GM23338 (cell line): Measurements from ENCODE around the gene POPDC3. TPM values are rescaled to one million over a fixed set of nuclear protein-coding genes. Genes with fewer than 3 reads are reported as not detected.
A peak's percentile ranks its signal among the peaks of the same experiment; 100 is the strongest.

Experiments
- ATAC-seq: fragments of 200-7000 bp; cut with Tn5 transposase; 3 replicates; pipeline ENCODE4 v1.9.1; 2020
- DNase-seq: peaks from one replicate; pipeline ENCODE4 v3.0.0-alpha.2; 2015; ENCODE audit warnings: low spot score
- H2AFZ ChIP-seq: fragments of 200-600 bp; sonication (generic); 2 replicates; pipeline ENCODE4 v1.8.0; 2016; ENCODE audit warnings: antibody characterized with exemption, mild to moderate bottlenecking, moderate library complexity
- H3F3A ChIP-seq: fragments of 200-600 bp; sonication (generic); replicated peaks from 2 replicates; pipeline ENCODE4 v1.8.0; 2017; ENCODE audit warnings: antibody characterized with exemption, mixed run types, low read depth
- H3K27ac ChIP-seq: fragments of 200-600 bp; sonication (generic); 2 replicates; pipeline ENCODE4 v1.6.1; 2016; ENCODE audit warnings: low read depth
- H3K27me3 ChIP-seq: fragments of 200-600 bp; sonication (generic); 2 replicates; pipeline ENCODE4 v1.8.0; 2016; ENCODE audit warnings: mild to moderate bottlenecking, mixed run types, moderate library complexity; ENCODE audit not compliant: insufficient read depth
- H3K36me3 ChIP-seq: fragments of 200-600 bp; sonication (generic); 2 replicates; pipeline ENCODE4 v1.8.0; 2016; ENCODE audit warnings: mild to moderate bottlenecking; ENCODE audit not compliant: insufficient read depth
- H3K4me1 ChIP-seq: fragments of 200-600 bp; sonication (generic); 2 replicates; pipeline ENCODE4 v1.8.0; 2016; ENCODE audit warnings: mild to moderate bottlenecking, moderate library complexity; ENCODE audit not compliant: insufficient read depth
- H3K4me2 ChIP-seq: fragments of 200-600 bp; sonication (generic); 2 replicates; pipeline ENCODE4 v1.7.1; 2017; ENCODE audit warnings: mixed run types
- H3K4me3 ChIP-seq: fragments of 200-600 bp; sonication (generic); 2 replicates; pipeline ENCODE4 v1.6.1; 2016; ENCODE audit warnings: mixed run types
- H3K79me2 ChIP-seq: fragments of 200-600 bp; sonication (generic); replicated peaks from 2 replicates; pipeline ENCODE4 v1.8.0; 2017; ENCODE audit warnings: mild to moderate bottlenecking; ENCODE audit not compliant: insufficient read depth
- H3K9me2 ChIP-seq: fragments of 200-600 bp; sonication (generic); 2 replicates; pipeline ENCODE4 v1.8.0; 2017; ENCODE audit not compliant: insufficient read depth
- H4K20me1 ChIP-seq: fragments of 200-600 bp; sonication (generic); replicated peaks from 2 replicates; pipeline ENCODE4 v1.8.0; 2017; ENCODE audit warnings: mild to moderate bottlenecking; ENCODE audit not compliant: insufficient read depth
- H3K27ac Mint-ChIP-seq: 2 replicates; pipeline ENCODE4 v1.8.0; 2020; ENCODE audit warnings: inconsistent platforms, mild to moderate bottlenecking, moderate library complexity, mixed read lengths
- H3K27me3 Mint-ChIP-seq: 3 replicates; pipeline ENCODE4 v1.8.0; 2022; ENCODE audit warnings: low read depth, mild to moderate bottlenecking, moderate library complexity, mixed read lengths, inconsistent platforms; ENCODE audit not compliant: insufficient read depth, poor library complexity
- H3K36me3 Mint-ChIP-seq: 3 replicates; pipeline ENCODE4 v1.8.0; 2021; ENCODE audit warnings: low read depth, mild to moderate bottlenecking, inconsistent platforms, moderate library complexity, mixed read lengths
- H3K4me1 Mint-ChIP-seq: 3 replicates; pipeline ENCODE4 v1.8.0; 2020; ENCODE audit warnings: mild to moderate bottlenecking, inconsistent platforms, mixed read lengths
- H3K4me3 Mint-ChIP-seq: 3 replicates; pipeline ENCODE4 v1.8.0; 2021; ENCODE audit warnings: moderate library complexity, mild to moderate bottlenecking, inconsistent platforms, mixed read lengths
- H3K9me3 Mint-ChIP-seq: 3 replicates; pipeline ENCODE4 v1.8.0; 2020; ENCODE audit warnings: moderate library complexity, mild to moderate bottlenecking, inconsistent platforms, mixed read lengths
- CREB1 ChIP-seq: fragments of 250-450 bp; sonication (Bioruptor Pico); IDR thresholded peaks from 2 replicates; pipeline ENCODE4 v1.5.0; 2020; ENCODE audit warnings: low read depth, mild to moderate bottlenecking, moderate library complexity
- EZH2 ChIP-seq: fragments of 200-600 bp; sonication (generic); IDR thresholded peaks from one replicate; pipeline ENCODE4 v1.8.0; 2017; ENCODE audit warnings: antibody characterized with exemption, mild to moderate bottlenecking, low read depth; ENCODE audit not compliant: unreplicated experiment
- EZH2phosphoT487 ChIP-seq: fragments of 200-600 bp; sonication (generic); IDR thresholded peaks from one replicate; pipeline ENCODE4 v1.8.1; 2018; ENCODE audit warnings: antibody characterized with exemption; ENCODE audit not compliant: unreplicated experiment
- REST ChIP-seq: IDR thresholded peaks from one replicate; pipeline ENCODE4 v1.6.1; 2018; ENCODE audit warnings: antibody characterized with exemption; ENCODE audit not compliant: unreplicated experiment
- ZNF331 ChIP-seq: fragments of 250-450 bp; sonication (Bioruptor Pico); IDR thresholded peaks from 2 replicates; pipeline ENCODE4 v1.5.0; 2020; ENCODE audit warnings: low read depth, mild to moderate bottlenecking, moderate library complexity
- ZNF462 ChIP-seq: fragments of 250-450 bp; sonication (Bioruptor Pico); IDR thresholded peaks from 2 replicates; pipeline ENCODE4 v1.5.0; 2020; ENCODE audit warnings: mild to moderate bottlenecking, moderate library complexity
- polyA plus RNA-seq: library from polyadenylated mRNA; unstranded; fragments of >200 nt; fragmentation: Nextera tagmentation; extraction: Ambion mirVana; gene quantifications from 2 replicates; pipeline ENCODE4 v1.2.1, GENCODE V29; 2016
- total RNA-seq: library from RNA; depleted of rRNA; stranded (reverse); fragments of >200 nt; shearing (Covaris generic); gene quantifications from 2 replicates; pipeline ENCODE4 v1.2.3, GENCODE V29; 2014

POPDC3 gene
- total and polyA plus RNA-seq, 2 experiments from 2014 or later, result 5.1 to 5.7 TPM

GRCh38 chr6:105151644-105152043, 28.2 kb downstream of the POPDC3 start (continued):
- TF ChIP-seq ZNF462 (no peak), CREB1 (CRISPR knock-in tag) (no peak), EZH2phosphoT487 (no peak)

DNA sequence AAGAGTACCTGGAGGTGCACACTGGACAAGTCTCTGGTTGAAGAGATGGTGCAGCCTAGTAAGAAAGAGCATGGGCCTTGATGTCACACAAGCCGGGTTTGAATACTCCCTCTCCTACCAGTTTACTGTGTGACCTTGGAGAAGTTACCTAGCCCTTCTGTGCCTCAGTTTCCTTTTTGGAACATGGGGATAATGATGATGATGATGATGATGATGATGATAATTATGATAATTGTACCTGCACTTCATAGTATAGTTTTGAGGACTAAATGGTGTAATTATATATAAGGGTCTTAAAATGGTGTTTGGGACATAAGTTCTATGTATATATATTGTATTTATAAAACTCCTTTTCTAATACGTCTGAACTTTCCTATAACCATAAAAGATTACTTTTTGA, 41.7 kb downstream of the POPDC3 start:
- Mint-ChIP-seq H3K36me3 (no peaks in the 10 kb centered on the region), H3K4me3 (peak overlapping the region; percentile 40; the same call in 1 of the 3 replicates), H3K27ac (no peak overlapping the region), H3K9me3 (no peaks in the 10 kb centered on the region), H3K27me3 (peaks cover 31% of the 10 kb centered on the region), H3K4me1 (peaks cover 2% of the 10 kb centered on the region; the same call in 2 of the 3 replicates)
- Histone ChIP-seq H3K4me3 (no peak overlapping the region; the same call in 1 of the 2 replicates), H2AFZ (no peak overlapping the region), H3K9me2 (no peaks in the 10 kb centered on the region), H3F3A (no peaks in the 10 kb centered on the region), H3K27ac (no peak overlapping the region), H3K4me2 (no peak overlapping the region), H3K4me1 (peaks cover 3% of the 10 kb centered on the region; the same call in 1 of the 2 replicates), H3K36me3 (no peaks in the 10 kb centered on the region), H3K79me2 (no peaks in the 10 kb centered on the region), H4K20me1 (0 out of 2 replicates have a peak, but pooled peaks cover 2% of the 10 kb centered on the region), H3K27me3 (peaks cover 58% of the 10 kb centered on the region)
- no peak for DNase-seq
- no peak for ATAC-seq
- TF ChIP-seq REST, result no peak
- TF ChIP-seq EZH2, result no peak
- no peak for TF ChIP-seq ZNF331 (CRISPR knock-in tag)
- TF ChIP-seq ZNF462, result no peak
